Stimulated activated CD4-positive, alpha-beta T cell treated with anti-CD3 and anti-CD28 coated beads, Interleukin-2, amount 100 ng/mL, for 48 hours (primary cell): ENCODE results near the gene PPP2R2C.

Experiments
- DNase-seq, 2 donors: peaks; one replicate each; pipeline ENCODE4 v3.0.0-alpha.2; 2020

PPP2R2C gene

GRCh38 chr4:6299875-6300274 lies 172.5 kb downstream of the PPP2R2C start:
- no peak for DNase-seq

GRCh38 chr4:6298852-6299251 lies 173.6 kb downstream of the PPP2R2C start:
- no peak for DNase-seq

- no peak for DNase-seq
Measured at GRCh38 chr4:6298035-6298434, 174.4 kb downstream of the PPP2R2C start.

GRCh38 chr4:6297266-6297815 lies 175.1 kb downstream of the PPP2R2C start:
- DNase-seq = no peak

- DNase-seq = no peak
Measured at GRCh38 chr4:6296026-6296425, 176.4 kb downstream of the PPP2R2C start.

GRCh38 chr4:6295495-6295894 lies 176.9 kb downstream of the PPP2R2C start:
- no peak for DNase-seq

GRCh38 chr4:6294705-6295421 lies 177.6 kb downstream of the PPP2R2C start:
- no peak for DNase-seq

GRCh38 chr4:6293661-6294060 lies 178.8 kb downstream of the PPP2R2C start:
- DNase-seq = no peak

GRCh38 chr4:6293097-6293445 lies 179.3 kb downstream of the PPP2R2C start:
- no peak for DNase-seq

- DNase-seq = no peak
Measured at GRCh38 chr4:6292376-6293096, 179.9 kb downstream of the PPP2R2C start.

GRCh38 chr4:6291784-6292297 lies 180.6 kb downstream of the PPP2R2C start:
- DNase-seq = no peak

GRCh38 chr4:6290769-6291547 lies 181.5 kb downstream of the PPP2R2C start:
- no peak for DNase-seq

- no peak for DNase-seq
Measured at GRCh38 chr4:6290256-6290655, 182.2 kb downstream of the PPP2R2C start.

- no peak for DNase-seq
Measured at GRCh38 chr4:6288871-6289270, 183.5 kb downstream of the PPP2R2C start.

- no peak for DNase-seq
Measured at GRCh38 chr4:6288342-6288741, 184.1 kb downstream of the PPP2R2C start.

GRCh38 chr4:6287017-6287788 lies 185.2 kb downstream of the PPP2R2C start:
- no peak for DNase-seq

GRCh38 chr4:6283282-6283681 lies 189.1 kb downstream of the PPP2R2C start:
- DNase-seq = no peak

GRCh38 chr4:6282314-6282771 lies 190.1 kb downstream of the PPP2R2C start:
- no peak for DNase-seq

- DNase-seq = no peak
Measured at GRCh38 chr4:6281436-6282313, 190.7 kb downstream of the PPP2R2C start.

- DNase-seq = no peak
Measured at GRCh38 chr4:6280365-6280996, 191.9 kb downstream of the PPP2R2C start.
